ENCODE data around the gene MYLK.

MYLK gene

DNA sequence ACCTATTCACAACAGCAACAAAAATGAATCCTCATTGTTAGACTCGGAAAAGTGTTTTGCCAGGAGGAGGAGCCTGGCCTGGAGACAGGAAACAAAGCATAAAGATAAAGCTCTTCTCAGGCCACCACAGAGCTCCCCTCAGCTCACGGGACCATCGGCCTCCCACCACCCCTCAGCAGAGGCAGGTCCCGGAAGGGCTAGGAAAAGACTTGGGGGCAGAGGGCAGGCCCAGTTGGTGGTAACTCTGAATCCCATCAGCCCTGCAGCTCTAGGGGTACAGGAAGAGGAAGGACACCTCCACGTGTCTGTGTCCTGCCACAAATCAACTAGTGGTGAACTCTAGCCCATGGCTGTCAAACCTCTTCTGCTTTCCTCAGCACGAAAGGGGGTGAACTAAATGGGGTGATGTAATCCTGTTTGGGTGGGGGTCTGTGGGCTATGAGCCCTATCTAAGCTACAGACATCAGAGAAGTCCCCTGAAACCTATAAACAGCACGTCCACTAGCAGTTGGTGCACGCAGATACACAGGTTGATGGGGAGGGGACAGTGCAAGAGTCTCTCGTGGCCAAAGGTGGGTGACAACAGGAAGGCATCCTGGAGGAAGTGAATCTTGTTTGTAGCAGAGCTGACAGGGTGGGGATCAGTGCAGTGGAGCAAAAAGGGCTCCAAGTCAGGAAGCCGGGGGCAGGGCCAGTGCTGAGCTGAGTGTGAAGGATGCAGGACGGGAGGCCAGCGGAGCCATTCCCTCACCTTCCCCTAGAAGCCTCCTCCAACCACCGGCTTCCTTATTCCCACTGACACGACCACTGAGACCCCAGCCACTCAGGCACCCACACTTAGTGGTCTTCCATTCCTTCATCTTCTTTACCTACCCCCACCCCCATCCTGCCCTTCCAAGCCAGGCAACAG lies 188.1 kb downstream of the MYLK start:
- no peak for DNase-seq (ENCODE audit: low read depth)

- DNase-seq (ENCODE audit: low read depth): no peak
Measured at GRCh38 chr3:123695152-123695551, 189.0 kb downstream of the MYLK start.

DNA sequence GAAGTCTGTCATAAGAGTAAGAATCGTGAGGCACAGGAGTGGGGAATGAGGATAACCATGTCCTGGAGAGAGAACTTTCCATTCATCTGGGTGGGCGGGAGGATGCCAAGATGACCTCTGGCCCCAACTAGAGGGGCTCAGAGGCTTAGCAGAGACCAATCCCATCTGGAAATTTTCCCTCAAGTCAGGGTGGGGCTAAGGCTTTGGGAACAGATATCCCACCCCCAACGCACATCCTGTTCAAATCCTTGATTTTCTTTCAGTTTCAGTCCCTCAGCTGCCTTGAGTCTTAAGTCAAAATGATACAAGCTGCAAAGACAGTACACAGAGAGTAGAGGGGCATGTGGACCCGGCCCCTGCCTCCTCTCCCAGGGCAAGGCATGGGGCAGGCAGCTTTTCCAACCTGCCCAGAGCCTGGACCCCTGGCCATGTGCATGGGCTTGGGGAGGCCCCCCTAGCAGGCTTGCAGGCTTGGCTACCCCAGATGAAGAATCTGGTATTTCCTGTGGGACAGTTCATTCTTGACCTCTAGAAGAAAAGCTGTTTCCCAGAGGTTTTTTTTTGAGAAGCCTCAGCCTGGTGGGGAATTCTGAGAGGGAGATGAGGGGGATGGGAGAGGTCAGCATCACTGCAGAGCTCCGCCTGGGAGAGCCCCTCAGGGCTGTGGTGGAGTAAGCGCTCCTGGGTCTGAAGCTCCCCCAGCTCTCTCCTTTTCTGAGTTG lies 189.6 kb downstream of the MYLK start:
- DNase-seq (ENCODE audit: low read depth): no peak

- no peak for DNase-seq (ENCODE audit: low read depth)
Measured at GRCh38 chr3:123693584-123694190, 190.4 kb downstream of the MYLK start.

GRCh38 chr3:123692671-123693070 lies 191.5 kb downstream of the MYLK start:
- no peak for DNase-seq (ENCODE audit: low read depth)

GRCh38 chr3:123692041-123692440 lies 192.1 kb downstream of the MYLK start:
- DNase-seq (ENCODE audit: low read depth): no peak

GRCh38 chr3:123689831-123690230 lies 194.3 kb downstream of the MYLK start:
- DNase-seq (ENCODE audit: low read depth): no peak

DNA sequence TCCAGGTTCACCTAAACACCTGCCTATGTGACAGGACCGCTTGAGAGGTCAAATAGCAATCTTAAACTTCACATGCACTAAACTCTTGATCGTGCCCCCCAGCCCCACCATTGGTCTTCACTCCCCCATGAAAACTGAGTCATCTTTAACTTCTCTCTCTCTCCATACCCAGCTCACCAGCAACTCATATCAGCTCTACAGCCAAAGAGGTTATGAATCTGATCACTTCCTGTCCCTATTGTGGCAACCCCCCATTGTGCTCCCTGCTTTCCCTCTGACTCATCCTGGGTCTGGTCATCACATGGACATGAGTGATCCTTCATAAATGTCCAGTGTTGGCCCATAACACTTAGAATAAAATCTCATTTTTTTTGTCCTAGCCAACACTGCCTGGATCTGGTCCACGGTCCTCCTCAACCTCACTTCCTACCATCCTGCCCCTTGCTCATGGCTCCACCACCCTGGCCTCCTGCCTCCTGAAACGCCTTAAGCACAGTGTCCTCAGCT lies 195.8 kb downstream of the MYLK start:
- DNase-seq (ENCODE audit: low read depth): no peak

GRCh38 chr3:123687286-123687685 lies 196.8 kb downstream of the MYLK start:
- DNase-seq (ENCODE audit: low read depth): no peak

- no peak for DNase-seq (ENCODE audit: low read depth)
Measured at GRCh38 chr3:123686251-123686650, 197.9 kb downstream of the MYLK start.

GRCh38 chr3:123685780-123686179 lies 198.4 kb downstream of the MYLK start:
- no peak for DNase-seq (ENCODE audit: low read depth)

GRCh38 chr3:123684636-123685035 lies 199.5 kb downstream of the MYLK start:
- DNase-seq (ENCODE audit: low read depth): no peak

DNA sequence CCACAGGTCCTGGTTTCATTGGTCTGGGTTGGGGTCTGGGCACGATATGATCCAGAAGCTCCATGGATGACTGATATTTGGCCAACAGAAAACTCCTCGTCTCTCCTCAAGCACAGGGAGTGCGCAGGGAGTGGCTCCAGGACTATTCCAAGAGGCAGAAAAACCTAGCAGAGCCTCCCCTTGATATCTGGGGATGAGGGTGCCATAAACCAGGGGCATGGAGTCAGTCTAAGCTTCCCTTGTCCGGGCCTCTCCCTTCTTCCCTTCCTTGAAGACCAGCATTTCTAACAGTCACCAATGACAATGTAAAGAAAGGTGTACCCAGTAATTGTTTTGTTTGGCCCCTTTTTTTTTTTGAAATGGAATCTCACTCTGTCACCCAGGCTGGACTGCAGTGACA lies 199.9 kb downstream of the MYLK start:
- no peak for DNase-seq (ENCODE audit: low read depth)

DNA sequence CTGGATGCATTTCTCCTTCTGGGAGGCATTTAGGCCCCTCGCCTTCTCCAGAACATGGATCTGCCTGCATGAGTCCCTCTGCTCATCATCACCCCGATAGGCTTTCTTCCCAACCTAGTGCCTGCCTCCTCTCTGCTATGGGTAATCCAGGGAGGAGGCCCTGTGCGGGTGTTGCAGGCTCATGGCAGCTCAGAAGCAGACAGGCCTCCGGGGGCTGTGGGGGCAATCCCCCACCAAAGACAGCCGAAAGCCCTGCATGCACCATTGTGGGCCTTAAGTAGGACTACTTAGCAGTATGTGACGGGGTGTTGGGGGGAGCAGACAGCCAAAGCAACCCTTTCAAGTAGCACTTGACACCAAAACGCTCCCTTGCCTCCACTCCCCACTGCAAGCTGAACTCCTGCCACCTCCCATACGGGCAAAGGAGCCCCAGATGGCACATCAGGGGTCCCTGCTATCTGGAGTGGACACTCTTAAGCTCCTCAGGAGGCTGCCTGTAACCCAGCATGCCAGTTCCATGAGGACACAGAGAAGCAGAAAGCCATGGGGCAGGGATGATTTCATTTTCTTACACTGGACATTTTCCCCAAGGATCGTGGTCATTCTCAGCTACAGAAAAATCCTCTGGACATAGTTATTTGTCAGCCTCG lies 200.5 kb downstream of the MYLK start:
- DNase-seq (ENCODE audit: low read depth): no peak

DNA sequence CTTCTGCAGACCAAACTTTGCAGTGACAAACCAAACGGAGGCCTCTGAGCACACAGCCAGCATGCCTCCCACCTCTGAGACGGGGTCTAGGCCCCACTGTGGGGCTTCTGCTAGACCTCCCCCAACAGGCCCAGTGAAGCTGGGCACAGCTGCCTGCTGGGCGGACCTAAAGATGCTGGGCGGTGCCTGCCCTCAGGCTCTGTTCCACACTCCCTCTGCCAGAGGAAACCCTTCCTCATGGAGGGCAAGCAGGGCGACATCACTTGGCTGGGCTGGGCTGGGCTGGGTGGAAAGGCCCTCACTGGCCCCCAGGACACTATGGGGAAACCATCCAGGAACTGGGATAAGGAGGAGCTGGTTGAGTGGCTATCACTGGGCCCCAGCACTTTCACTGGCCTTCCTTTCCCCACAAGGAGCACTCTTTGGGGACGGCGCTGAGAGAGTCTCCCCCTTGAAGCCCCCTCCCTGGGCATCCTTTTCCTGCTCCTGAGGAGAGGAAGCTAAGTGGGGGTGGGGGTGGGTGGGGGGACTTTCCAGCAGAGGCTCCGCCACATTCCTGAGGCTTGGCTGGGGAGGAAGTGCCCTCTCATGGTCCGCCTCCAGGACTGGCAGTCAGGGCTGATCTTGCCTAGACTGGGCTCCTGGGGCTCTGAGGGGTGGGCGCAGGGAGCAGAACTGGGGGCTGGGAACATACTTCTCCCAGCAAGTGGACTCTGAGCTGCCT lies 201.2 kb downstream of the MYLK start:
- DNase-seq (ENCODE audit: low read depth): no peak

GRCh38 chr3:123682302-123682701 lies 201.8 kb downstream of the MYLK start:
- DNase-seq (ENCODE audit: low read depth): no peak

DNA sequence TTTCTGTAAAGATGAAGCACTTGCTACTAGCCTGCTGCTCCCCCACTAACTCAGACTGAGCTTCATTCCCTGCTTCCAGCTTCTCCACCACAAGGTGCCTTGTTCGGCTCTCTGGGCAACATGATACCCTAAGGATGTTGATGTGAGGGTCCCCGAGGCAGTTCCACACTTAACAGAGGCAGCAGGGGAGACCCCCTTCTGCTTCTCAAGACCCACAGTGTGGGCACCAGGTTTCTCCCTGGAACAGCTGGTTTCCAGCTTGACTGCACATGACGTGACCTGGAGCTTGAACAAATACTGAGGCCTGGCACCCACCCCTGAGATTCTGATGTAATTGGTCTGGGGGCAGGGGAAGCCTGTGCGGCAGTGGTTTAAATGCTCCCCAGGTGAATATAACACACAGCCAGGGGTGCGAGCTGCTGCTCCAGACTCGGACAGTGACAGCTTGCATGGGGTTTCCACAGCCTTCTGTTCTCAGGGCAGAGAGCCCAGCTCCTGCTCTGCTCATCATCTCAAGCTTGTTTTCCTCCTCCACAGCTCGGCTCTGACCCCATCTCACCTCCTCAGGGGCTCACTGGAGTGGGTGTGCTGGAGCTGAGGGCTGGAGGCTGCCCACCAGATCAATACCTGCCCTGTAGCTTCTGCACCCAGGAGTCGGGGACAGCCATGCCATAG lies 204.3 kb downstream of the MYLK start:
- DNase-seq (ENCODE audit: low read depth): no peak

DNA sequence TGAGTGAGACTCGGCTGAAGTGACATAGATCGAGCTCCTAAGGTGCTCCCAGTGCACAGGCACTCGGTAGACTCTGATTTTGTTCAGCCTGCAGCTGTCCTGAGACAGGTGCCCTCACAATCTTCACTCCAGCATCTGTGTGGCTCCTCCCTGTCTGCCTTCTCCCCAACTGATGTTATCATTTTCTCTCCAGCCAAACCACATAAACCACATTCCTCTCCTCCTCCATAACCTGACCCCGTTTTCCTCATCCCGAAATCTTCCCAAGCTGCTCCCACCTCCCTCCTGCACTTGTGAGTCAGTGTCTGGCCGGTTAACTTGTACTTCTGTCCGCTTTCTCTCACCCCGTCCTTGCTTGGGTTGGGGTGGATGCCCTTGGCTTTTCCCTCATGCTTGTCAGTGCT lies 206.0 kb downstream of the MYLK start:
- no peak for DNase-seq (ENCODE audit: low read depth)

- DNase-seq (ENCODE audit: low read depth): no peak
Measured at GRCh38 chr3:123672429-123673146, 211.5 kb downstream of the MYLK start.

DNA sequence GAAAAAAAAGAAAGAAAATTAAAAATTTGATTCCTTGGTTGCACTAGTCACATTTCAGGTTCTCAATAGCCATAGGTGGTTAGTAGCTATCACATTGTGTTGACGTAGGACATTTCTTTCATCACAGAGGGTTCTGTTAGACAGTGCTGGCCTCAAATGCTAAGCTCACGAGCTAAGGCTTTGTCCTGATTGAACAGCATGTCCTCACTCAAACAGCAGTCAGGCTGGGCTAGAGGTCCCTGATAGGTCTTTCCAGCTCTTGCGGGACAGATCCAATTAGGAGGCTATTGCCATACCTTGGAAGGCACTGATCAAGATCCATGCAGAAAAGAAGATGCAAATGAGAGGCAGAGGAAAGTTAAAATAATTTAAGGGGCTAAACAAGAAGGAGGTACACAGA lies 213.4 kb downstream of the MYLK start:
- DNase-seq (ENCODE audit: low read depth): no peak
